Ovary (tissue), 9 donors: ENCODE results near the gene PCDHGA7. TPM values are rescaled to one million over a fixed set of nuclear protein-coding genes. Genes with fewer than 3 reads are reported as not detected.
"Not testable (repeated sequence)": the region's sequence is repeated elsewhere in the genome, so short reads cannot be mapped to it uniquely, and the experiment has no call there.

ENCODE experiments used
- DNase-seq, 5 donors: peaks; one replicate each; pipeline ENCODE4 v3.0.0-alpha.2; 2019 to 2020
- H3K27ac ChIP-seq, 2 donors: fragments of 200-600 bp; one replicate each; pipeline versions ENCODE4 v1.5.1 to v1.8.0; 2019 to 2022
- H3K27me3 ChIP-seq: fragments of 200-600 bp; one replicate; pipeline ENCODE4 v1.8.0; 2022
- H3K36me3 ChIP-seq: fragments of 200-600 bp; sonication (generic); one replicate; pipeline ENCODE4 v1.5.1; 2019
- H3K4me1 ChIP-seq: one replicate; pipeline ENCODE4 v1.8.1; 2013; ENCODE audit warnings: mild to moderate bottlenecking, moderate library complexity; ENCODE audit not compliant: insufficient read depth
- H3K4me3 ChIP-seq: fragments of 200-600 bp; sonication (generic); one replicate; pipeline ENCODE4 v1.5.1; 2017
- H3K9me3 ChIP-seq, 2 donors: fragments of 200-600 bp in 1 of 2; sonication (generic) in 1 of 2; one replicate each; pipeline versions ENCODE4 v1.5.1 to v1.8.1; 2013 to 2019; ENCODE audit warnings: mild to moderate bottlenecking in 1 of 2, moderate library complexity in 1 of 2
- EP300 ChIP-seq: sonication (generic); formaldehyde crosslinking; IDR thresholded peaks from one replicate; pipeline ENCODE4 v1.6.1; 2017; ENCODE audit warnings: antibody characterized with exemption
- POLR2A ChIP-seq: fragments of 450-650 bp; IDR thresholded peaks from one replicate; pipeline ENCODE4 v1.6.1; 2017; ENCODE audit warnings: antibody characterized with exemption, mild to moderate bottlenecking, moderate library complexity
- WGBS, 3 donors: extraction: QIAGEN DNeasy Blood & Tissue Kit in 1 of 3; methylation state at CpG; one replicate each; pipeline versions ENCODE4 v1.1.5 to v1.1.7; 2013 to 2017; 5-methylcytosine and 5-hydroxymethylcytosine counted together
- intact Hi-C, 4 donors: fragments of 100-400 bp; cut with DNase I; formaldehyde crosslinking; loops; one replicate each; pipeline versions ENCODE4 v1.11.0 to v1.15.1; 2022 to 2023
- polyA plus RNA-seq, 2 donors: library from polyadenylated mRNA; stranded (reverse); fragments of 200-250 nt in 1 of 2; fragments of 350-450 nt in 1 of 2; fragmentation: Illumina TruSeq in 1 of 2; extraction: RNeasy Lipid Tissue Mini Kit (QIAGEN cat#74804) in 1 of 2; gene quantifications; one replicate each; pipeline ENCODE4 v1.2.3, GENCODE V29; 2013 to 2014
- total RNA-seq, 7 donors: library from RNA; depleted of rRNA in 2 of 7; stranded (reverse); fragments of >200 nt in 2 of 7; fragmentation: NEBNext Ultra II Directional in 3 of 7; extraction: Animal tissue kit (Norgen Biotek cat#: 25700) in 3 of 7; gene quantifications; one replicate each; pipeline versions ENCODE4 v1.1.0 to v1.2.4, GENCODE V29; 2016 to 2023
- TF ChIP-seq, protein P1 (sequence below), 3 donors: fragments of 450-650 bp in 2 of 3; fragments of 200-600 bp in 1 of 3; IDR thresholded peaks; one replicate each; pipeline versions ENCODE4 v1.5.1 to v1.8.0; 2016 to 2022; ENCODE audit warnings: antibody characterized with exemption in 3 of 3, mild to moderate bottlenecking in 1 of 3
- donor health status: DM: no; HTN: no; CAD: no; lungs with moderate emphysema.
- donor health status: DM: no; HTN: no; CAD: no.
- donor health status: Bipolar disorder and iron deficiency.
- donor health status: DM: yes; HTN: yes; CAD: no.
- donor health status: DM: no; HTN: no; CAD: no.
- donor health status: DM: yes; HTN: yes; CAD: no.

PCDHGA7 gene
- total and polyA plus RNA-seq, 9 donors = 1.3 to 8.6 (median 5.4) TPM

DNA sequence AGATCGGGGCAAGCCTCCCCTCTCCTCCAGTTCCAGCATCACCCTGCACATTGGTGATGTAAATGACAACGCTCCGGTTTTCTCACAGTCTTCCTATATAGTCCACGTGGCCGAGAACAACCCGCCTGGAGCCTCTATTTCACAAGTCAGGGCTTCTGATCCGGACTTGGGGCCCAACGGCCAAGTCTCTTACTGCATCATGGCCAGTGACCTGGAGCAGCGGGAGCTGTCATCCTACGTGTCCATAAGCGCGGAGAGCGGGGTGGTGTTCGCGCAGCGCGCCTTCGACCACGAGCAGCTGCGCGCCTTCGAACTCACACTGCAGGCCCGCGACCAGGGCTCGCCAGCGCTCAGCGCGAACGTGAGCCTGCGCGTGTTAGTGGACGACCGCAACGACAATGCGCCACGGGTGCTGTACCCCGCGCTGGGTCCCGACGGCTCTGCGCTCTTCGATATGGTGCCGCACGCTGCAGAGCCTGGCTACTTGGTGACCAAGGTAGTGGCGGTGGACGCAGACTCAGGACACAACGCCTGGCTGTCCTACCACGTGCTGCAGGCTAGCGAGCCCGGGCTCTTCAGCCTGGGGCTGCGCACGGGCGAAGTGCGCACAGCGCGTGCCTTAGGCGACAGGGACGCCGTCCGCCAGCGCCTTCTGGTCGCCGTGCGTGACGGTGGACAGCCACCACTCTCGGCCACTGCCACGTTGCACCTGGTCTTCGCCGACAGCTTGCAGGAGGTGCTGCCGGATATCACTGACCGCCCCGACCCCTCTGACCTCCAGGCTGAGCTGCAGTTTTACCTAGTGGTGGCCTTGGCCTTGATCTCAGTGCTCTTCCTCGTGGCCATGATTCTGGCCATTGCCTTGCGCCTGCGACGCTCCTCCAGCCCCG, 6.9 kb downstream of the PCDHGA7 start:
- intact Hi-C loops = loop anchor here in 2 of 4 donors (1.0 to 10.0 kb wide), 2 partner anchors 8 to 165 kb away; no protein-coding TSS in a partner anchor
- H3K27me3 ChIP-seq = no peaks in the 10 kb centered on the region
- no peak overlapping the region for H3K27ac ChIP-seq
- peaks cover 15 to 61% of the 10 kb centered on the region in 2 donors for H3K9me3 ChIP-seq
- H3K4me3 ChIP-seq = no peak overlapping the region
- H3K4me1 ChIP-seq = no peaks in the 10 kb centered on the region
- no peaks in the 10 kb centered on the region for H3K36me3 ChIP-seq
- TF ChIP-seq POLR2A (no peak), EP300 (no peak)
- TF ChIP-seq, protein P1, sequence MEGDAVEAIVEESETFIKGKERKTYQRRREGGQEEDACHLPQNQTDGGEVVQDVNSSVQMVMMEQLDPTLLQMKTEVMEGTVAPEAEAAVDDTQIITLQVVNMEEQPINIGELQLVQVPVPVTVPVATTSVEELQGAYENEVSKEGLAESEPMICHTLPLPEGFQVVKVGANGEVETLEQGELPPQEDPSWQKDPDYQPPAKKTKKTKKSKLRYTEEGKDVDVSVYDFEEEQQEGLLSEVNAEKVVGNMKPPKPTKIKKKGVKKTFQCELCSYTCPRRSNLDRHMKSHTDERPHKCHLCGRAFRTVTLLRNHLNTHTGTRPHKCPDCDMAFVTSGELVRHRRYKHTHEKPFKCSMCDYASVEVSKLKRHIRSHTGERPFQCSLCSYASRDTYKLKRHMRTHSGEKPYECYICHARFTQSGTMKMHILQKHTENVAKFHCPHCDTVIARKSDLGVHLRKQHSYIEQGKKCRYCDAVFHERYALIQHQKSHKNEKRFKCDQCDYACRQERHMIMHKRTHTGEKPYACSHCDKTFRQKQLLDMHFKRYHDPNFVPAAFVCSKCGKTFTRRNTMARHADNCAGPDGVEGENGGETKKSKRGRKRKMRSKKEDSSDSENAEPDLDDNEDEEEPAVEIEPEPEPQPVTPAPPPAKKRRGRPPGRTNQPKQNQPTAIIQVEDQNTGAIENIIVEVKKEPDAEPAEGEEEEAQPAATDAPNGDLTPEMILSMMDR (IDR thresholded peaks at IDR 0.05) = no peak
- WGBS, 3 donors = 30 to 46% (median 32%) methylated on average over 50 to 77 of the region's 77 CpGs
- no peak for DNase-seq

DNA sequence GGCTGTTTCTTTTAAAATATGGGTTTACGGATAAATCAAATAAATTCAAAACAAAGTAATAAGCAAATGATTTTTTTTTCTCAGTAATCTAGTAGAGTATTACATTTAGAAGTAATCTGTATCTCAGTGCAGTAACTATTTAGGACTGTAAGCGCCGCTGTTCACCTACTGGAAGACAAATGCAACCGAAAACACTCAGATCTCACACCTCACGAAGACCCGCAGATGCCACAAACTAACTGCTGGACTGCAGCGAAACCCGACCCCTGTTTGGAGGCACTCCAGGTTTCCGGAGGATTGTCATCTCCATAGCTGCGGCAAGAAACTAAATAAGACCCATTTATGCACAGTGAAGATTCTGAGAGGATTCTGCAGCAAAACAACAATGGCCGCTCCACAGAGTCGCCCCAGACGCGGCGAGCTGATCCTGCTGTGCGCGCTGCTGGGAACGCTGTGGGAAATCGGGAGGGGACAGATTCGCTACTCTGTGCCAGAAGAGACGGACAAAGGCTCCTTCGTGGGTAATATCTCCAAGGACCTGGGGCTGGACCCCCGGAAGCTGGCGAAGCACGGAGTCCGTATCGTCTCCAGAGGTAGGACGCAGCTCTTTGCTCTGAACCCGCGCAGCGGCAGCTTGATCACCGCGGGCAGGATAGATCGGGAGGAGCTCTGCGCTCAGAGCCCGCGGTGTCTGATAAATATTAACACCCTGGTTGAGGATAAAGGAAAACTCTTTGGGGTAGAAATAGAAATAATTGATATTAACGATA, 10.1 kb downstream of the PCDHGA7 start, which contains the start of gene PCDHGA8:
PCDHGA8 (plus strand) TSS at position 205 of the 770 bp plus-strand sequence; CDS start at position 386, 181 bp downstream.
- Histone ChIP-seq H3K9me3 (peaks cover 9 to 50% of the 10 kb centered on the region in 2 donors), H3K4me3 (no peak within 1 kb of the TSS), H3K27me3 (no peaks in the 10 kb centered on the region), H3K27ac (no peak within 1 kb of the TSS), H3K4me1 (no peaks in the 10 kb centered on the region), H3K36me3 (no peaks in the 10 kb centered on the region)
- WGBS, 3 donors = 24 to 34% (median 26%) methylated on average over 38 of the region's 38 CpGs
- intact Hi-C loops = loop anchor here in 1 of 4 donors (10.0 kb wide), 1 partner anchor 162 kb away; no protein-coding TSS in a partner anchor
- TF ChIP-seq EP300 (no peak), POLR2A (no peak)
- TF ChIP-seq, protein P1 (IDR thresholded peaks at IDR 0.05) = no peak
- no peak for DNase-seq

DNA sequence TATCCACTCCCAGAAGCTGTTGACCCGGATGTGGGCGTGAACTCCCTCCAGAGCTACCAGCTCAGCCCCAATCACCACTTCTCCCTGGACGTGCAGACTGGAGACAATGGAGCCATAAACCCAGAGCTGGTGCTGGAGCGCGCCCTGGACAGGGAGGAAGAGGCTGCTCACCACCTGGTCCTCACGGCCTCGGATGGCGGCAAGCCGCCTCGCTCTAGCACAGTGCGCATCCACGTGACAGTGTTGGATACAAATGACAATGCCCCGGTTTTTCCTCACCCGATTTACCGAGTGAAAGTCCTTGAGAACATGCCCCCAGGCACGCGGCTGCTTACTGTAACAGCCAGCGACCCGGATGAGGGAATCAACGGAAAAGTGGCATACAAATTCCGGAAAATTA, 10.7 kb downstream of the PCDHGA7 start:
- peaks cover 9 to 48% of the 10 kb centered on the region in 2 donors for H3K9me3 ChIP-seq

DNA sequence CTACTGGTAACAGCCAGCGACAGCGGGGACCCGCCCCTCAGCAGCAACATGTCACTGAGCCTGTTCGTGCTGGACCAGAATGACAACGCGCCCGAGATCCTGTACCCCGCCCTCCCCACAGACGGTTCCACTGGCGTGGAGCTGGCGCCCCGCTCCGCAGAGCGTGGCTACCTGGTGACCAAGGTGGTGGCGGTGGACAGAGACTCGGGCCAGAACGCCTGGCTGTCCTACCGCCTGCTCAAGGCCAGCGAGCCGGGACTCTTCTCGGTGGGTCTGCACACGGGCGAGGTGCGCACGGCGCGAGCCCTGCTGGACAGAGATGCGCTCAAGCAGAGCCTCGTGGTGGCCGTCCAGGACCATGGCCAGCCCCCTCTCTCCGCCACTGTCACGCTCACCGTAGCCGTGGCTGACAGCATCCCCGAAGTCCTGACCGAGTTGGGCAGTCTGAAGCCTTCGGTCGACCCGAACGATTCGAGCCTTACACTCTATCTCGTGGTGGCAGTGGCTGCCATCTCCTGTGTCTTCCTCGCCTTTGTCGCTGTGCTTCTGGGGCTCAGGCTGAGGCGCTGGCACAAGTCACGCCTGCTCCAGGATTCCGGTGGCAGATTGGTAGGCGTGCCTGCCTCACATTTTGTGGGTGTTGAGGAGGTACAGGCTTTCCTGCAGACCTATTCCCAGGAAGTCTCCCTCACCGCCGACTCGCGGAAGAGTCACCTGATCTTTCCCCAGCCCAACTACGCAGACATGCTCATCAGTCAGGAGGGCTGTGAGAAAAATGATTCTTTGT, 12.1 kb downstream of the PCDHGA7 start:
- WGBS, 3 donors = 29 to 46% (median 39%) methylated on average over 44 to 49 of the region's 53 CpGs
- not testable (repeated sequence) for H3K27ac ChIP-seq, H3K36me3 ChIP-seq, DNase-seq, H3K4me1 ChIP-seq, H3K27me3 ChIP-seq, H3K4me3 ChIP-seq
- H3K9me3 ChIP-seq = peaks cover 14 to 44% of the 10 kb centered on the region in 2 donors
- intact Hi-C loops = loop anchor here in 1 of 4 donors (10.0 kb wide), 1 partner anchor 160 kb away; no protein-coding TSS in a partner anchor

More for the DNA sequence above, 10.7 kb downstream of the PCDHGA7 start:
- no peak overlapping the region for H3K4me3 ChIP-seq
- 30 to 44% (median 30%) methylated on average over 21 of the region's 21 CpGs for WGBS, 3 donors
- TF ChIP-seq POLR2A (no peak), EP300 (no peak)
- TF ChIP-seq, protein P1 (IDR thresholded peaks at IDR 0.05) = no peak
- H3K36me3 ChIP-seq = no peaks in the 10 kb centered on the region
- no peak overlapping the region for H3K27ac ChIP-seq
- H3K27me3 ChIP-seq = no peaks in the 10 kb centered on the region
- H3K4me1 ChIP-seq = no peaks in the 10 kb centered on the region
- intact Hi-C loops = loop anchor here in 1 of 4 donors (10.0 kb wide), 1 partner anchor 162 kb away; no protein-coding TSS in a partner anchor
- no peak for DNase-seq
